ENCODE data around the gene PLEKHA5. TPM values are rescaled to one million over a fixed set of nuclear protein-coding genes. Genes with fewer than 3 reads are reported as not detected.
A peak's percentile ranks its signal among the peaks of the same experiment; 100 is the strongest.

PLEKHA5 gene
- total RNA-seq, 1 donor from 2014 or later = 23.4 TPM

GRCh38 chr12:19288161-19288560, 158.6 kb downstream of the PLEKHA5 start:
- no peak overlapping the region for H3K4me3 ChIP-seq (ENCODE audit: low read depth, low read length)

GRCh38 chr12:19288603-19289244, 159.2 kb downstream of the PLEKHA5 start:
- H3K4me3 ChIP-seq (ENCODE audit: low read depth, low read length) = no peak overlapping the region
- TF ChIP-seq CTCF (conservative IDR thresholded peaks at IDR 0.05; ENCODE audit: low read depth, low read length) = peak; percentile 61
- no peak for DNase-seq (ENCODE audit: low read depth)

More at GRCh38 chr12:19288161-19288560, 158.6 kb downstream of the PLEKHA5 start:
- no peak for TF ChIP-seq CTCF (conservative IDR thresholded peaks at IDR 0.05; ENCODE audit: low read depth, low read length)
- DNase-seq (ENCODE audit: low read depth) = no peak

- no peak overlapping the region for H3K4me3 ChIP-seq (ENCODE audit: low read depth, low read length)
- no peak for DNase-seq (ENCODE audit: low read depth)
- no peak for TF ChIP-seq CTCF (conservative IDR thresholded peaks at IDR 0.05; ENCODE audit: low read depth, low read length)
These were observed 169.5 kb downstream of the PLEKHA5 start for GRCh38 chr12:19298836-19299605.

- TF ChIP-seq CTCF (conservative IDR thresholded peaks at IDR 0.05; ENCODE audit: low read depth, low read length) = no peak
- DNase-seq (ENCODE audit: low read depth) = no peak
- H3K4me3 ChIP-seq (ENCODE audit: low read depth, low read length) = no peak overlapping the region
These were observed 170.2 kb downstream of the PLEKHA5 start for GRCh38 chr12:19299765-19300164.

GRCh38 chr12:19301223-19301622, 171.7 kb downstream of the PLEKHA5 start:
- DNase-seq (ENCODE audit: low read depth) = no peak
- TF ChIP-seq CTCF (conservative IDR thresholded peaks at IDR 0.05; ENCODE audit: low read depth, low read length) = no peak
- no peak overlapping the region for H3K4me3 ChIP-seq (ENCODE audit: low read depth, low read length)

- no peak for TF ChIP-seq CTCF (conservative IDR thresholded peaks at IDR 0.05; ENCODE audit: low read depth, low read length)
These were observed 172.2 kb downstream of the PLEKHA5 start for GRCh38 chr12:19301688-19302087.

More at GRCh38 chr12:19301688-19302087, 172.2 kb downstream of the PLEKHA5 start:
- no peak for DNase-seq (ENCODE audit: low read depth)
- no peak overlapping the region for H3K4me3 ChIP-seq (ENCODE audit: low read depth, low read length)

All from epithelial cell of proximal tubule (primary cell).